Muscle of arm (tissue), 14 donors: Measurements from ENCODE around the gene RNU5B-1. TPM values are rescaled to one million over a fixed set of nuclear protein-coding genes. Genes with fewer than 3 reads are reported as not detected.

Experiments used
- DNase-seq: peaks from one replicate; pipeline ENCODE4 v3.0.0-alpha.2; 2013
- long read RNA-seq, 11 donors: transcript quantifications; one replicate each; lab custom pipeline, GENCODE V29; 2026
- polyA plus RNA-seq, 12 donors: library from polyadenylated mRNA; unstranded; fragments of 120-200 nt; gene quantifications; one replicate each; pipeline ENCODE4 v1.2.1, GENCODE V29; 2013; ENCODE audit not compliant: insufficient read length in 12 of 12

RNU5B-1 gene
- polyA plus RNA-seq, result 1 to 10 TPM in 1 of 12 donors, not detected in 11; 2.1 TPM
- long read RNA-seq, donor 1, partial matches to known transcripts, result 0 of 1 reads
- long read RNA-seq, donor 1, other reads (novel, unspliced or antisense), result 0 of 1 reads
- long read RNA-seq, donor 2, result 0 reads
- long read RNA-seq, donor 3, result 0 reads
- long read RNA-seq, donor 4, result 0 reads
- long read RNA-seq, donor 5, result 0 reads
- long read RNA-seq, donor 6, result 0 reads
- long read RNA-seq, donor 7, result 0 reads
- long read RNA-seq, donor 8, result 0 reads
- long read RNA-seq, donor 9, result 0 reads
- long read RNA-seq, donor 10, result 0 reads
- long read RNA-seq, donor 11, result 0 reads

GRCh38 chr15:65304381-65305149 lies at the start of gene RNU5B-1:
TSS of gene RNU5B-1 (plus strand) at chr15:65304677.
- DNase-seq, result peak; percentile 93

GRCh38 chr15:65254758-65255157 lies 49.7 kb upstream of the RNU5B-1 start:
- no peak for DNase-seq

GRCh38 chr15:65255486-65256140 lies 48.9 kb upstream of the RNU5B-1 start:
- DNase-seq, result no peak

- DNase-seq, result no peak
Measured at GRCh38 chr15:65258375-65259262, 45.9 kb upstream of the RNU5B-1 start.

DNA sequence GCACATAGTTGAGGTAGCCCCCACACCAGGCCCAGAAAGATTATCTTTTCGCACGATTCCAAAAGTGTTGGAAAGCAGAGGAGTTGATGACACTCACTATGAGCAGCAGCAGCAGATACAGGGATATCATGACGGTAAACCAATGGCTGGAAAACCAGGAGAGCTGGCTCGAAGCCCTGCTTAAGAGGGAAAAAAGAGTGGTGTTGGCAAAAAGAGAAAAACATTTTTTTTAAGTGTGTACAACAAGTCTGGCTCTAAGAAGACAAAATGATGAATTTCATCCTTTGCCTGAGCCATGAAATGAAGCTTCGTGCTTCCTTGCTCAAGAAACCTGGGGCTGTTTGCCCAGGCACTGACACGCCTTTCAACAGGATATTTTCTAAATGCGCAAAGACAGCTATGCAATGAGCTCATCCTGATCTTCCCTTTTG lies 45.1 kb upstream of the RNU5B-1 start:
- DNase-seq, result peak; percentile 80

- DNase-seq, result peak; percentile 42
Measured at GRCh38 chr15:65260968-65261367, 43.5 kb upstream of the RNU5B-1 start.

DNA sequence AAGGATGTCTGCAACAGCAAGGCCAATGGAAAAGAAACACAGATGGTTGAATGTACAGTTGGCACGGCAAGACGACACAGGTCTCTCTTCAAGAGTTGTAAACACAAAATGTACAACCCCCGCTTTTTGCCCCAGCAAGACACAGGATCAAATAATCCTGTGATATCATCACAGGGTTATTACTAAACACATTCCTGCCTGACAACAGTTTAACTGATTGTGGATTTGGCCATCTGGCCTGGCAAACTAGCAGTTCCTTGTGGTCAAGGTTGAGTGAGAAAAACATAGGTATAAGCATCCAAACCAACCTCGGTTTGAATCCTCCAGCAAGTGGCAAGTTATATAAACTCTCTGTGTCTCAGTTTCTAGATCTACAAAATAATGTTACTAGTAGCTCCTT lies 41.2 kb upstream of the RNU5B-1 start:
- no peak for DNase-seq

DNA sequence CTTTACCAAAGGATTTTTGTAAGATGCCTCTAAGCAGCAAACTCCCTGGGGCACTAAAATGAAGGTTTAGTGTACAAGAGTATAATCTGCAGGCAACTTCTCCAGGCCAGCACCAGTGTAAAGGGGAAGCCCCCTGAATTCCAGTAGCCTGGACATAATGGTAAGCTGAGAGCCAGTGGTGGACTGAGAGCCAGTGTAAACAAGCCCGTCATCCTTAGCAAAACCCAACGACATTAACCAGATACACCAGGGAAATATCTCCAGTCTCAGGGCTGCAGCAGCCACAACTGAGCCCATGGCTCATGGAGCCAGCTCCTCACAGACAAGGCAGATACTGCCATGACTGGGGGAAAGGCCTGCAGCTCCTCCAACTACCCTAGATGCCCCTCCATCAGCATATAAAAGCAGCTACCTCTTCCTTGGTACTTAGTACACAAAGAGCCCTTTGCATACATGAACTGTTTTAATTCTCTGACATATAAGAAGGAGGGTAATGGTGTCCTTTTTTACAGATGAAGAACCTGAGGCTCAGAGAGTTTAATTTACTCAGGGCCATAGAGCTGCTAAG lies 39.5 kb upstream of the RNU5B-1 start:
- DNase-seq, result no peak

DNA sequence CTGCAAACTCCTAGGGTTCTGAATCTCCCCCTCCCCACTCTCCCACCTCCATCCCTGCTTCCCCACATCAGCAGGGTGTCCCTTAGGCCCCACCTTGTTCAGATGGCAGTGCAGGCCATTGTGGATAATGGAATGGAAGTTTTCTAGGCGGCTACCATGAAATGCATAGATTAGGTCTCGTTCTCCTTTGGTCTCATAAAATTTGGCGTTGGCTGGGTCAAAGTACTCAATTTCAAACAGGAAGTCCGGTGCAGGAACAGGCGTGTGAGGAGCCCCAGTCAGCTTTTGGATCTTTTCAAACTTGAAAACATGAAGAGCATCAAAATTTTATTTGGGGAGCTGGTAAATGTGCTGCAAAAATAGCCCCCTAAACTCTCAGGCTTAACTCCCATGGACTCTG lies 38.0 kb upstream of the RNU5B-1 start:
- no peak for DNase-seq

DNA sequence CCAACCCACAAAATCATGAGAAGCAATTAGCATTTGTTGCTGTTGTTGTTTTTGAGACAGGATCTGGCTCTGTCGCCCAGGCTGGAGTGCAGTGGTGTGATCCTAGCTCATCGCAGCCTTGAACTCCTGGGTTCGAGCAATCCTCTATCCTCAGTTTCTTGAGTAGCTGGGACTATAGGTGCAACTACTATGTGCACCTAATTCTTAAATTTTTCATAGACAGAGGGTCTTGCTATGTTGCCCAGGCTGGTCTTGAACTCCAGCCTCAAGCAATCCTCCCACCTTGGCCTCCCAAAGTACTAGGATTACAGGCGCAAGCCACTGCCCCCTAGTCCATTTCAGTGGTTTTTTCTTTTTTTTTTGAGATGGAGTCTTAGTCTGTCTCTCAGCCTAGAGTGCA lies 36.1 kb upstream of the RNU5B-1 start:
- DNase-seq, result no peak

GRCh38 chr15:65270811-65271545 lies 33.5 kb upstream of the RNU5B-1 start:
- DNase-seq, result peak; percentile 84

GRCh38 chr15:65275104-65275727 lies 29.3 kb upstream of the RNU5B-1 start:
- no peak for DNase-seq

DNA sequence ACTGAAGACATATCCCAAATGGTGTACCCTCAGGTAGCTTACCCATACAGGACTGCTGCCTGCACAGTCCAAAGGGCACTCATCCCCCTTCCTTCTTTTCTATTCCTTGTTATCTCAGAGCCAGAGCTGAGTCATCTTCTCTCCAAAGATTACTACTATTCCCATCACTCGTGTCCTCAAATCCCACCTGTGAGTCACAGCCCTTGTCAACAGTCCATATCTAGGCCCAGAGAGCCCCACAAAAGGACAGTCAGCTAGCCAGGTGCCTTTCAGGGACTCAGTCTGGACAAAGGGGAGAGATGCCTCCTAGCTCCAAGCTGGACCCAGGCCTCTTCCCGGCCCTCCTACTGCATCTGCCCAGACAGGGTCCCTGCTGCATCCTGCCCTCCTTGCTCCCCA lies 28.8 kb upstream of the RNU5B-1 start:
- no peak for DNase-seq

- no peak for DNase-seq
Measured at GRCh38 chr15:65277015-65277414, 27.5 kb upstream of the RNU5B-1 start.

GRCh38 chr15:65278480-65278879 lies 26.0 kb upstream of the RNU5B-1 start:
- no peak for DNase-seq

DNA sequence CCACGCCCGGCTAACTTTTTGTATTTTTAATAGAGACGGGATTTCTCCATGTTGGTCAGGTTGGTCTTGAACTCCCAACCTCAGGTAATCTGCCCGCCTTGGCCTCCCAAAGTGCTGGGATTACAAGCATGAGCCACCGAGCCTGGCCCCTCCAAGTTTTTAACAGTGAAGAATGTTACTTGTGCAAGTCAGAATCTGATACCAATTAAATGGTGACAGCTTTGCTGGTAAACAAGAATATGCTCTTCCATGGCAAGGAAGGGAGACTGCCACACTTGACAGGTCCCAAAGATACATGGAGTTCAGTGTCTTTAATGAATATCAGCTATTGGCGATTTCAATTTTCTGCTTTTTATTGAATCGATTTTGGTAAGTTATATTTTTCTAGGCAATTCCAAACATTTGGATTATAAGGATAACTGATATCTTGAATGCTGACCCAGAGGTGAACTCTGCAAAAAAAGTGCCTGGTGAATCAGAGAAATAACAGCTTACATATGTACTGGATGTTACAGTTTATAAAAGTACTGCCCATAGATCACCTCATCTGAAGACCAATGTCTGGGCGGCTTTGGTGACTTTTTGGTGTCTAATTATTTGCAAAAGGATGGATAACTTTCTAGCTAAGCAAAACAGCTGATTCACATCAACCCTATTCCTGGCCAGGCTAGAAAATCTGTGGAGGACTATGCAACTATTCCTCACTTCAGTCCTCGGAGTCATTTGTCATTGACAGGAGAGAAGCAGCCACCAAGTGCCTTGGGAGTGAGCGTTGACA lies 19.0 kb upstream of the RNU5B-1 start:
- no peak for DNase-seq

DNA sequence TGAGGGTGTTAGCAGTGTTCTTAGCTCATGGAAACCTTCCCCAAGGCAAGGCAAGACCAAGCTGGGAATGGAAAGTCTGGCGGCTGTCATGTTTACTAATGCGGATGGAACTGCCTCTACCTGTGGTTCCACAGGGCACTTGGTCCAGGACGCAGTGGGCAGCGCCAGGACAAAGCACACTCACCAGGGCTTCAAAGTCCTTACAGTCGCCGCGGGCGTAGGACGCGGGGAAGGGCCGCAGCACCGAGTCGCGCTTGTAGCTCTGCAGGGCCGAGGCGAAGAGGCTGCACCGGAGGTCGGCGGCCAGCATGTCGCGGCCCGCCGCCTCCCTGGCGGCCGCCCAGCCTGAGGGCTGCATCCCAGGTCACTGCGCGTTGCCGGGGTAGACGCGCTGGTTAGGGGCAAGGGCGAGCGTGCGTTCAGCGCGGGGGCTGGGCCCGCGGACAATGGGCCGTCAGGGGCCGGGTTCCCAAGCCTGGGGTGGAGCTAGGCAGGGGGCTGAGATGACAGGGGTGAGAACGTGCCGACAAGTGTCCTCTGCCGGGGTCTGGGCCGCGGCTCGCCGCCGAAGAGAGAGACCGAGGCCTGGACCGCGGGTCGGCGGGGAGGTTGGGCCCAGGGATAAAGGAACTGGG lies 18.3 kb upstream of the RNU5B-1 start:
- DNase-seq, result peak; percentile 41

DNA sequence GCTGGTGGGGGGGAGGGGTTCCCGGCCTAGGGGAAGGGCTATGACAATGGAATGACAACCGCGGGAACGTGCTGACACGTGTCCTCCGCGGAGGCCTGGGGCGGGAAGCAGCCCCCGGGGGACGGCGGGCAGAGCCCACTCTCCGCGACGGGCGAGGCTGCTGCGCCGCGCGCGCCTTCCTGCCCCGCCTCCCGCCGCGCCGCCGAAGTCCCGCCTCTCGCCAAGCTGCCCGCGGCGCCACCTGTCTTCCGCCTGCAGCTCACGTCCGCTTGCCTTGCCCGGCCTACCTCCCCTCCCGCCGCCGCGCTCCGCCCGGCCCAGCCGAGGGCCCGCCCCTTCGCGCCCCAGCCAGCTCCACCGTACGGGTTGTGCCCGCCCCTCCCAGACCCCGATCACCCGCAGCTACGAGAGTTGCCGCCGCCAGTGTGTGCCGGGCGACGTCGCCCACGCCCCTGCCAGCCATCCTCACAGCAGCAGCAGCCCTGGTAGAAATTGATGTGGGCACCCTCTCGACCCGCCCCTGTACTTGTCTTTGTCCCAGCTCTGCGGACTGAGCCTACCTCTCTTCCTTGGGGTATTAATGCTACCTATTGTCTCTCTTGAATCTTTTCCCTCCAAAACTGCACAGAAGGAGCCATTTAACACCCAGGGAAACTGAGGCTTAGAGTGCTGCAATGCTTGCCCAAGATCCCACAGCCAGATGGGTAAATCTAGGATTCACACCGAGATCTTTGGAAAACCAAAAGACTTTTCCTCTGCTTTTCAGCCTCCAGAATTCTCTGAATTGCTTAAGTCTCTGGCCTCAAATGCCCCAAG lies 17.6 kb upstream of the RNU5B-1 start, which contains the start of gene PARP16:
Gene PARP16, minus strand, starts transcription at position 180 of the 816 bp plus-strand sequence. CDS start 457 bp downstream, outside the sequence.
- DNase-seq, result peak; percentile 78
